ENCODE data around the gene ALKBH5. TPM values are rescaled to one million over a fixed set of nuclear protein-coding genes. Genes with fewer than 3 reads are reported as not detected.
"Not testable (repeated sequence)": the region's sequence is repeated elsewhere in the genome, so short reads cannot be mapped to it uniquely, and the experiment has no call there.

ALKBH5 gene
- total RNA-seq, 2 donors from 2014 or later, result 45.4 to 48.8 TPM

- H3K4me1 ChIP-seq, result peaks cover 31% of the 10 kb centered on the region
- H3K36me3 ChIP-seq (replicated peaks in 1 of 2; ENCODE audit: insufficient read depth in 1 of 2, low read depth in 2 of 2), result peaks cover 14 to 22% of the 10 kb centered on the region in 2 donors
- H3K27ac ChIP-seq, result no peak overlapping the region
- 50 to 61% methylated on average over 2 of the region's 2 CpGs for WGBS, 2 donors
- ATAC-seq, result no peak
- no peaks in the 10 kb centered on the region for H3K27me3 ChIP-seq
- no peak overlapping the region for H3K4me3 ChIP-seq
- H3K9me3 ChIP-seq, result no peaks in the 10 kb centered on the region
- no peak for DNase-seq
- TF ChIP-seq CTCF (IDR thresholded peaks at IDR 0.05) (no peak), POLR2A (IDR thresholded peaks at IDR 0.05) (no peak)
- intact Hi-C loops (cut with DNase I), result no loop called here
These were observed 22.2 kb downstream of the ALKBH5 start for GRCh38 chr17:18205861-18206260.

DNA sequence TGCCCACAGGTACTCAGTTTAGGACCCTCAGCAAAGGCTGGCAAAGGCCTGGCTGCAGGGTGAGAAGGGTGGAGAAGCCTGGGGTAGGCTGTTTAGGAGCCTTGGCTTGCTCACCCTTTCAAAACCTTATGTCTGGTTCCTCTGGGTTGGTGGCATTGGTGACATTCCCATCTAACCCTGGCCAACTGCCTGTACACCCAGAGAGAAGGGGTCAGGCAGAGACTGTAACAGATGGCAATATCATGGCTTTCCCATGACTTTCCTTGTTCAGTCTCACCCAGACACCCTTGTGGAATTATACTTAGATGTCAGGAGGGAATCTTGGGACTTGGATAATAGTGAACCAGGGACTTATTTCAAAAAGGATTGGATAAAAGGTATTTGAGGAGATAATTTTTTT, 23.3 kb downstream of the ALKBH5 start:
- no peak for ATAC-seq
- H3K9me3 ChIP-seq, result no peaks in the 10 kb centered on the region
- H3K36me3 ChIP-seq (replicated peaks in 1 of 2; ENCODE audit: insufficient read depth in 1 of 2, low read depth in 2 of 2), result peaks cover 14 to 22% of the 10 kb centered on the region in 2 donors
- intact Hi-C loops (cut with DNase I), result no loop called here
- DNase-seq, result peak in 1 of 4 donors; percentile 42
- no peak for TF ChIP-seq CTCF (IDR thresholded peaks at IDR 0.05)
- no peak for TF ChIP-seq POLR2A (IDR thresholded peaks at IDR 0.05)
- no peaks in the 10 kb centered on the region for H3K27me3 ChIP-seq
- peaks cover 31% of the 10 kb centered on the region for H3K4me1 ChIP-seq
- no peak overlapping the region for H3K27ac ChIP-seq
- no peak overlapping the region for H3K4me3 ChIP-seq

DNA sequence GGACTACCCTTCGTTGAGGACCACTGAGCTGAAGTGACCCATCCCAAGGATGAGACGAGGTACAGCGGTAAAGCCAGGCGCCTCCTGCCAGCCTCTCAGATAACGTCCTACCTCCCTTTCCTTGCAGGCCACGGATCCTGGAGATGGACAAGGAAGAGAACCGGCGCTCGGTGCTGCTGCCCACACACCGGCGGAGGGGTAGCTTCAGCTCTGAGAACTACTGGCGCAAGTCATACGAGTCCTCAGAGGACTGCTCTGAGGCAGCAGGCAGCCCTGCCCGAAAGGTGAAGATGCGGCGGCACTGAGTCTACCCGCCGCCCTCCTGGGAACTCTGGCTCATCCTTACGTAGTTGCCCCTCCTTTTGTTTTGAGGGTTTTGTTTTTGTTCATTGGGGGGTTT, 24.5 kb downstream of the ALKBH5 start:
- TF ChIP-seq POLR2A (IDR thresholded peaks at IDR 0.05) (no peak), CTCF (IDR thresholded peaks at IDR 0.05) (no peak)
- 84 to 90% methylated on average over 15 to 19 of the region's 19 CpGs for WGBS, 2 donors
- intact Hi-C loops (cut with DNase I), result no loop called here
- peaks cover 14 to 22% of the 10 kb centered on the region in 2 donors for H3K36me3 ChIP-seq (replicated peaks in 1 of 2; ENCODE audit: insufficient read depth in 1 of 2, low read depth in 2 of 2)
- peaks cover 29% of the 10 kb centered on the region for H3K4me1 ChIP-seq
- H3K9me3 ChIP-seq, result no peaks in the 10 kb centered on the region
- H3K4me3 ChIP-seq, result no peak overlapping the region
- no peak for DNase-seq
- no peak for ATAC-seq
- H3K27me3 ChIP-seq, result no peaks in the 10 kb centered on the region
- H3K27ac ChIP-seq, result no peak overlapping the region

DNA sequence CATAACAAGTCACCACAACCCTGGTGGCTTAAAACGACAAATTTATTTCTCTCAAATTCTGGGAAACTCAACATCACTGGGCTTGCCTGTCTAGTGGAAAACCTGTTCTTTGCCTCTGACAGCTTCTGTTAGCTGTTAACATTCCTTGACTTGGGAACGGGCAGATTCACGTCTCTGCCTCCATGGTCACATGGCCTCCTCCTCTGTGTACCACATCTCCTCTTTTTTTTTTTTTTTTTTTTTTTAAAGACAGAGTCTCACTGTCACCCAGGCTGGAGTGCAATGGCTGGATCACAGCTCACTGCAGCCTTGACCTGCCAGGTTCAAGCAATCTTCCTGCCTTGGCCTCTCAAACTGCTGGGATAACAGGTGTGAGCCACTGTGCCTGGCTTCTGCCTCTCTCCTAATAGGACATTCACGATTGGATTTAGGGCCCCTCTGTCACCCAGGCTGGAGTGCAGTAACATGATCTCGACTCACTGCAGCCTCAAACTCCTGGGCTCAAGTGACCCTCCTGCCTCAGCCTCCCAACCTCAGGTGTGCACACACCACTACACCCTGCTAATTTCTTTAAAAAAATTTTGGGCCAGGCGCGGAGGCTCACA, 30.1 kb downstream of the ALKBH5 start:
- no peak for DNase-seq
- H3K4me3 ChIP-seq, result no peak overlapping the region
- intact Hi-C loops (cut with DNase I), result no loop called here
- H3K27me3 ChIP-seq, result no peaks in the 10 kb centered on the region
- 69 to 71% methylated on average over 6 to 7 of the region's 7 CpGs for WGBS, 2 donors
- TF ChIP-seq POLR2A (IDR thresholded peaks at IDR 0.05), result no peak
- no peak for TF ChIP-seq CTCF (IDR thresholded peaks at IDR 0.05)
- no peaks in the 10 kb centered on the region for H3K4me1 ChIP-seq
- peaks cover 10 to 13% of the 10 kb centered on the region in 2 donors for H3K36me3 ChIP-seq (replicated peaks in 1 of 2; ENCODE audit: insufficient read depth in 1 of 2, low read depth in 2 of 2)
- H3K27ac ChIP-seq, result no peak overlapping the region
- ATAC-seq, result no peak
- H3K9me3 ChIP-seq, result no peaks in the 10 kb centered on the region

DNA sequence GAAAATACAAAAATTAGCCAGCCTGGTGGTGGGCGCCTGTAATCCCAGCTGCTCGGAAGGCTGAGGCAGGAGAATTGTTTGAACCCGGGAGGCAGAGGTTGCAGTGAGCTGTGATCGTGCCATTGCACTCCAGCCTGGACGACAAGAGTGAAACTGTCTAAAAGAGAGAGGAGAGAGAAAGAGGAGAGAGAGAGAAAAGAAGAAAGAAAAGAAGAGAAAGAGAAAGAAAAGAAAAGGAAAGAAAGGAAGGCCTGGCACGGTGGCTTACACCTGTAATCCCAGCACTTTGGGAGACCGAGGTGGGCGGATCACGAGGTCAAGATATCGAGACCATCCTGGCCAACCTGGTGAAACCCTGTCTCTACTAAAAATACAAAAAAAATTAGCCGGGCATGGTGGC, 33.3 kb downstream of the ALKBH5 start:
- ATAC-seq; intact Hi-C loops (cut with DNase I); DNase-seq; H3K27me3 ChIP-seq; H3K36me3 ChIP-seq (replicated peaks in 1 of 2; ENCODE audit: insufficient read depth in 1 of 2, low read depth in 2 of 2); H3K4me3 ChIP-seq; H3K4me1 ChIP-seq; H3K27ac ChIP-seq; H3K9me3 ChIP-seq: not testable (repeated sequence)
- WGBS, 2 donors, result 72 to 74% methylated on average over 11 of the region's 11 CpGs
